ENCODE measurements around the gene ZSCAN2. TPM values are rescaled to one million over a fixed set of nuclear protein-coding genes. Genes with fewer than 3 reads are reported as not detected.

Gene ZSCAN2
- total and polyA plus RNA-seq, 10 of the 15 experiments (the other 5 are each of a cell fraction or from before 2014, with no cell fraction given), result 2.7 to 13.2 (median 8.6) TPM

- whole genome bisulfite sequencing (ENCODE audit: insufficient coverage, insufficient replicate concordance, low lambda C conversion rate, missing lambda C conversion rate), result 94% methylated on average over 2 of the region's 2 CpGs
- in situ Hi-C loops (cut with MboI) (no loop called here), intact Hi-C loops (cut with micrococcal nuclease; ENCODE audit: unreplicated experiment) (no loop called here)
- Histone ChIP-seq H3K4me3 (no peak overlapping the region), H3K27me3 (replicated peaks in 1 of 2; ENCODE audit: control insufficient read depth in 2 of 2, insufficient read depth in 2 of 2, low read length in 1 of 2) (no peaks in the 10 kb centered on the region), H4K20me1 (ENCODE audit: control insufficient read depth, insufficient read depth) (no peaks in the 10 kb centered on the region), H3K36me3 (ENCODE audit: control insufficient read depth in 2 of 2, insufficient read depth in 2 of 2, low read length in 1 of 2) (peaks cover 6 to 24% of the 10 kb centered on the region in 2 experiments), H3K4me2 (ENCODE audit: control insufficient read depth, insufficient read depth) (no peak overlapping the region), H3K27ac (ENCODE audit: control insufficient read depth, insufficient read depth) (no peak overlapping the region), H3K79me2 (ENCODE audit: control insufficient read depth, insufficient read depth, low read length) (no peaks in the 10 kb centered on the region), H2AFZ (ENCODE audit: control insufficient read depth, low read depth, low read length) (no peak overlapping the region), H3K9me3 (replicated peaks; ENCODE audit: control insufficient read depth, insufficient read depth, low read length) (no peaks in the 10 kb centered on the region), H3K9ac (ENCODE audit: control insufficient read depth, insufficient read depth, low read length) (no peak overlapping the region), H3K4me1 (ENCODE audit: control insufficient read depth, insufficient read depth, low read length) (no peaks in the 10 kb centered on the region)
- TF ChIP-seq CEBPZ (IDR thresholded peaks at IDR 0.05; ENCODE audit: low read depth, low read length) (no peak), POU2F2 (IDR thresholded peaks at IDR 0.05; ENCODE audit: borderline replicate concordance, low read depth, low read length) (no peak), PRDM15 (CRISPR knock-in tag; IDR thresholded peaks at IDR 0.05) (no peak)
- ChIA-PET CTCF (interaction anchor here (1.3 kb wide), 1 partner anchor 8 kb away, joined by 3 read pairs; no protein-coding TSS in a partner anchor), SMC1A (ENCODE audit: uncharacterized antibody, unreplicated experiment) (interaction anchor here (0.6 to 0.7 kb wide), 2 partner anchors 17 to 45 kb away, joined by 3 read pairs; no protein-coding TSS in a partner anchor), POLR2A (no interaction called here), RAD21 (ENCODE audit: unreplicated experiment) (no interaction called here)
- BruUV-seq (replicated peaks), result no TSS peak
- no peak for ATAC-seq
- no peak for FAIRE-seq
- DNase-seq (ENCODE audit: low read depth, low spot score), result no peak
Observed at GRCh38 chr15:84666373-84666772, 65.6 kb downstream of the ZSCAN2 start.

Measured in GM12878 (cell line).